ENCODE results near the gene HDAC10. TPM values are rescaled to one million over a fixed set of nuclear protein-coding genes. Genes with fewer than 3 reads are reported as not detected.

HDAC10 gene
- polyA plus RNA-seq (2013, experiment 1 of 2): 28.0 TPM
- 22.6 TPM for polyA plus RNA-seq (2013, experiment 2 of 2)

GRCh38 chr22:50250555-50251476, at the start of gene HDAC10:
TSS of gene HDAC10 (minus strand) at chr22:50251265. CDS start at chr22:50251032, 233 bp downstream.
- Histone ChIP-seq H3K9me3 (ENCODE audit: control insufficient read depth, low read length) (no peaks in the 10 kb centered on the region), H3K4me3 (ENCODE audit: extremely low read depth, insufficient read depth, low read length, poor library complexity, severe bottlenecking) (peak within 1 kb of the TSS; percentile 72), H3K36me3 (ENCODE audit: control insufficient read depth, insufficient read depth, low read length) (peaks cover 29% of the 10 kb centered on the region), H3K4me1 (ENCODE audit: control insufficient read depth, insufficient read depth, low read length, poor library complexity, severe bottlenecking) (peaks cover 7% of the 10 kb centered on the region), H3K27ac (ENCODE audit: low read depth, low read length, severe bottlenecking) (peak within 1 kb of the TSS; percentile 71)
- 2% methylated on average over 62 to 81 of the region's 81 CpGs for WGBS, 2 experiments (ENCODE audit: insufficient coverage in 2 of 2)

GRCh38 chr22:50300620-50301257, 49.7 kb upstream of the HDAC10 start:
- Histone ChIP-seq H3K4me1 (ENCODE audit: control insufficient read depth, insufficient read depth, low read length, poor library complexity, severe bottlenecking) (peaks cover 43% of the 10 kb centered on the region), H3K27ac (ENCODE audit: low read depth, low read length, severe bottlenecking) (no peak overlapping the region), H3K9me3 (ENCODE audit: control insufficient read depth, low read length) (no peaks in the 10 kb centered on the region), H3K4me3 (ENCODE audit: extremely low read depth, insufficient read depth, low read length, poor library complexity, severe bottlenecking) (no peak overlapping the region), H3K36me3 (ENCODE audit: control insufficient read depth, insufficient read depth, low read length) (peaks cover 34% of the 10 kb centered on the region)
- WGBS, 2 experiments (ENCODE audit: insufficient coverage in 2 of 2): 75 to 81% methylated on average over 9 to 13 of the region's 14 CpGs

DNA sequence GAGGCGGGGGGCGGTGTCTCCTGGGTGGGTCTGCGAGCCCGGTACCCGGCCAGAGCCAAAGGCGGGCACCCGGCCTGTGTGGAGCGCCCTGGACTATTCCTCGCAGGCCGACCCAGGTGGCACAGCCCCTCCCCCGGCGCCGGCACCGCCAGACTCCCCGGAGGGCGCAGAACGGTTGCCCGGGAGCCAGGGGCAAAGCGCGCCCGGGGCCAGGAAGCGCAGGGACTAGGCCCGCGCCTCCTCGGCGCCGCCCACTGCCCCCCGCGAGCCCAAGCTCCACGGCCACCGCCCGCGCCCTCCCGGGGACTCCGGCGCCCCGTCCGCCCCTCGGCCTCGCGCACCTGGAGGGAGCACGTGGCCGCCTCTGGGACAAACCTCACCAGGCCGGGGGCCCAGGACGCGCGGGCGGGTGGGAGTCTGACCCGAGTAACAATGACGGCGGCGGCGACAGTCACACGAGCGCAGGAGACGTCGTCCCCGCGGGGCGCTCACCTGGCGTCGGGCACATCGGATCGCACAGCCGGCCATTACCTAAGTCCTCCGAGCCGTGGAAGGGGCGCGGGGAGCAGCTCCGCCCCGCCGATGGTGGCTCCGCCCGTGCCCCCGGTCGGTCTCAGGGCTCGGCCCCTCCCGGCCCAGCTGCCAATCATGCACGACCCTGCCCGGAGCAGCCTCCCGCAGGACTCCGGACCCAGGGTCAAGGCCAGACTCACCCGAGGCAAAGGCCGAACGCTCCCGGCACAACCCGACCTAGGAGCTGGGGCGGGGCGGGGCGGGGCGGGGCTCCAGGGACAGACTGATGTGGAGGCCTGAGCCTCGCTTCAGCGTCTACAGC, 48.9 kb upstream of the HDAC10 start:
- H3K4me3 ChIP-seq (ENCODE audit: extremely low read depth, insufficient read depth, low read length, poor library complexity, severe bottlenecking): peak overlapping the region; percentile 24
- H3K9me3 ChIP-seq (ENCODE audit: control insufficient read depth, low read length): no peaks in the 10 kb centered on the region
- H3K4me1 ChIP-seq (ENCODE audit: control insufficient read depth, insufficient read depth, low read length, poor library complexity, severe bottlenecking): peaks cover 37% of the 10 kb centered on the region
- H3K27ac ChIP-seq (ENCODE audit: low read depth, low read length, severe bottlenecking): no peak overlapping the region
- 10 to 14% methylated on average over 67 to 90 of the region's 93 CpGs for WGBS, 2 experiments (ENCODE audit: insufficient coverage in 2 of 2)
- peaks cover 32% of the 10 kb centered on the region for H3K36me3 ChIP-seq (ENCODE audit: control insufficient read depth, insufficient read depth, low read length)

DNA sequence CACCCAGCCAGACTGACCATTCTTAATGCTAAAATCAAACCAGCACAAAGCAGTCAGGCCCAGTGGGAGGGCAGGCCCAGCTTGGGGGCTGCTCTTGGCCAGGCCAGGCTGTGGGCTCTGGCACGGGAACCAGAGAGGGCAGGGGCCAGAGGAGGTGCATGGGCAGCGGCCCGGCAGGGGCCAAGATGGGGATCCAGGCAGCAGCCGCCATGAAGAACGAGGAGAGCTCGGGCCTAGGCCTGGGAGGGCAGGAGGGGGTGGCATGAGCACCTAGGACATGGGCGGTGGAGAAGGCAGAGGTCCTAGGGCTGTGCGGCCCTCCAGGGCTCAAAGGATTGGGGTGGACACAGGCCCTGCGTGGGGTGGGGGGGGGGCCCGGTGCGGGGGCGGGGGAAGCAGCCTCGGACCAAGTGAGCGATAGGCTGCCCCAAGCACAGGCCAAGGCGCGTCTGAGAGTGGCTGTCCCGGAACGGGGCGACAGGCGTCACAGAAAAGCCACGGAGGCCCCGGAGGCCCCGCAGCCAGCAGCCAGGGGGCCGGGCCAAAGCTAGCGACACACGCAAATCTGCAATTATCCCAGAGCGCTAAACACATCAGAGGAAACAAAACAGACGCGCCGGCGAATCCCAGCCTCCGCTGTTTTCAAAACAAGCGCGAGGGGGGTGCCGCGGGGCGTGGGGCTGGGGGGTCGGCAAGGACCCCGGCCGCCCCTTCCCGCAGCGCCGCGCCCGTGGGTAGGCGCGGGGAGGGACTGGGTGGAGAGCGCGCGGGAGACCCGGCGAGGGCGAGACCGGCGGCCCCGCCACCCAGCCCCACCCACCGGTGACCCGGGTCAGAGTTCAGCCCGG, 48.1 kb upstream of the HDAC10 start:
- Histone ChIP-seq H3K9me3 (ENCODE audit: control insufficient read depth, low read length) (no peaks in the 10 kb centered on the region), H3K4me3 (ENCODE audit: extremely low read depth, insufficient read depth, low read length, poor library complexity, severe bottlenecking) (peak overlapping the region; percentile 24), H3K27ac (ENCODE audit: low read depth, low read length, severe bottlenecking) (no peak overlapping the region), H3K4me1 (ENCODE audit: control insufficient read depth, insufficient read depth, low read length, poor library complexity, severe bottlenecking) (peaks cover 33% of the 10 kb centered on the region), H3K36me3 (ENCODE audit: control insufficient read depth, insufficient read depth, low read length) (peaks cover 35% of the 10 kb centered on the region)
- 36 to 40% methylated on average over 23 to 53 of the region's 59 CpGs for WGBS, 2 experiments (ENCODE audit: insufficient coverage in 2 of 2)

DNA sequence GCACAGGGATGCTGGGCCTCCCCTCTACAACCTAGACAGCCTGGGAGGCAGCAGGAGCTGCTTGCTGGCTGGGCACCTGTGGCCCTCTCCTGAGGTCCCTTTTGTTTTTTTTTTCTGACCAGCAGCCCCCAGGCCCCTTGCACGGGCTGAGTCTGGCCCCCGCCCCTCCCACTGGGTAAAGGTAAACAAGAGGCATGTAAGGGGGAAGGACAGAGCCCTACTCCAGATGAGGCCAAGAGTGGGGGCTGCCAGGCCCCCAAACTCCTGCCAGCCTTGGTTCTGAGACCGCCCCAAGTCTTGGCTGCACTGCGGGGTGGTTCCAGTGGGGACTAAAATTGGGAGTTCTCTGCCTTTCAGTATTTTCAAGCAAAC, 47.2 kb upstream of the HDAC10 start:
- H3K9me3 ChIP-seq (ENCODE audit: control insufficient read depth, low read length): no peaks in the 10 kb centered on the region
- WGBS, 2 experiments (ENCODE audit: insufficient coverage in 2 of 2): 100% methylated on average over 1 to 2 of the region's 4 CpGs
- H3K36me3 ChIP-seq (ENCODE audit: control insufficient read depth, insufficient read depth, low read length): peaks cover 26% of the 10 kb centered on the region
- H3K4me3 ChIP-seq (ENCODE audit: extremely low read depth, insufficient read depth, low read length, poor library complexity, severe bottlenecking): no peak overlapping the region
- no peak overlapping the region for H3K27ac ChIP-seq (ENCODE audit: low read depth, low read length, severe bottlenecking)
- peaks cover 32% of the 10 kb centered on the region for H3K4me1 ChIP-seq (ENCODE audit: control insufficient read depth, insufficient read depth, low read length, poor library complexity, severe bottlenecking)

- H3K4me3 ChIP-seq (ENCODE audit: extremely low read depth, insufficient read depth, low read length, poor library complexity, severe bottlenecking): no peak overlapping the region
- no peak overlapping the region for H3K27ac ChIP-seq (ENCODE audit: low read depth, low read length, severe bottlenecking)
- 92 to 95% methylated on average over 17 of the region's 20 CpGs for WGBS, 2 experiments (ENCODE audit: insufficient coverage in 2 of 2)
- H3K4me1 ChIP-seq (ENCODE audit: control insufficient read depth, insufficient read depth, low read length, poor library complexity, severe bottlenecking): peaks cover 32% of the 10 kb centered on the region
- H3K9me3 ChIP-seq (ENCODE audit: control insufficient read depth, low read length): no peaks in the 10 kb centered on the region
- H3K36me3 ChIP-seq (ENCODE audit: control insufficient read depth, insufficient read depth, low read length): peaks cover 25% of the 10 kb centered on the region
Measured at GRCh38 chr22:50297510-50298265, 46.6 kb upstream of the HDAC10 start.

DNA sequence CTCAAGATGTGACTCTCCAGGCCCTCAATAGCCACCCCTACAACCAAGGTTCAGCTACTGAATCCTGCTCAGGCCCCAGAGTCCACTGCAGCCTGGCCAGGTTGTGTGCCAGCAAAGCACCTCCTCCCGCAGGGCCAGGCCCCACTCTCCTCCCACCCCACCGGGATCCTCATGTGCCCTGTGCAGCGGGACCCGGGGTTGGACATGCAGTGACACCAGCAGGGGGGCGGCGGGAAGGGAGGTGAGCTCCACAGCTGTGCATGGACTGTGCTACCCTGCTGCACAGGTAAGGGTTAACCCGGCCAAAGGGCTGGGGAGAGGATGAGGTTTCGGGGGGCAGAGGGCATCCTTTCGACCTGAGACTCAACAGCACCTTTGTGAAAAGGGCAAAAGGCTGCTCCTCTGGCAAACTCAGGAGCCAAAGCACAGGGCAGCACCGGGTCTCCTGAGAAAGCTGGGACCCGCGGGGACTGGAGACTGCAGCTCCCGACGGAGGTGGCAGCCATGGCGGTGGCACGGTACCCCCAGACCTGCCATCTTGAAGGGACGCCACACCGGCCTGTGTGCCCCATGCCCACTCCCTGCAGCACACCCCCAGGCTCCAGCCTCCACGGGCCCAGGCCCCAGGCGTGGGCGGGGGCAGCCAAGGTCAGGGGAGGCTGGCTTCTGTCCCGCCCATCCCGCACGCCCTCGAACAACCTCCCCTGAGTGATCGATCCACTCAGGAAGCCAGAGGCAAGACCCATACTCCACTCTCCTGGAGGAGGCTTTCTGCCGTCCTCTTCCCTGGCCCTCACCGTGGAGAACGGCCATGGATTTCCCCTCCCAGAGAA, 45.8 kb upstream of the HDAC10 start:
- 92 to 94% methylated on average over 23 to 25 of the region's 29 CpGs for WGBS, 2 experiments (ENCODE audit: insufficient coverage in 2 of 2)
- Histone ChIP-seq H3K4me3 (ENCODE audit: extremely low read depth, insufficient read depth, low read length, poor library complexity, severe bottlenecking) (no peak overlapping the region), H3K27ac (ENCODE audit: low read depth, low read length, severe bottlenecking) (no peak overlapping the region), H3K36me3 (ENCODE audit: control insufficient read depth, insufficient read depth, low read length) (peaks cover 26% of the 10 kb centered on the region), H3K9me3 (ENCODE audit: control insufficient read depth, low read length) (no peaks in the 10 kb centered on the region), H3K4me1 (ENCODE audit: control insufficient read depth, insufficient read depth, low read length, poor library complexity, severe bottlenecking) (peaks cover 35% of the 10 kb centered on the region)

- Histone ChIP-seq H3K4me3 (ENCODE audit: extremely low read depth, insufficient read depth, low read length, poor library complexity, severe bottlenecking) (no peak overlapping the region), H3K27ac (ENCODE audit: low read depth, low read length, severe bottlenecking) (peak overlapping the region; percentile 96), H3K36me3 (ENCODE audit: control insufficient read depth, insufficient read depth, low read length) (peaks cover 40% of the 10 kb centered on the region), H3K9me3 (ENCODE audit: control insufficient read depth, low read length) (no peaks in the 10 kb centered on the region), H3K4me1 (ENCODE audit: control insufficient read depth, insufficient read depth, low read length, poor library complexity, severe bottlenecking) (peaks cover 20% of the 10 kb centered on the region)
- WGBS, 2 experiments (ENCODE audit: insufficient coverage in 2 of 2): 83 to 88% methylated on average over 2 to 5 of the region's 5 CpGs
Measured at GRCh38 chr22:50294319-50294656, 43.2 kb upstream of the HDAC10 start.

Data from mesodermal cell (in vitro differentiated cells).